Muscle of back (tissue), 11 donors: ENCODE measurements around the gene GBF1. TPM values are rescaled to one million over a fixed set of nuclear protein-coding genes. Genes with fewer than 3 reads are reported as not detected.

Source experiments
- DNase-seq, 3 donors: peaks; one replicate each; pipeline versions ENCODE4 v3.0.0 to v3.0.0-alpha.2; 2013
- polyA plus RNA-seq, 10 donors: library from polyadenylated mRNA; unstranded; fragments of 120-200 nt; gene quantifications; one replicate each; pipeline ENCODE4 v1.2.1, GENCODE V29; 2013; ENCODE audit not compliant: insufficient read length in 10 of 10

Gene GBF1
- polyA plus RNA-seq, 10 donors = 41.2 to 56.6 (median 51.1) TPM

DNA sequence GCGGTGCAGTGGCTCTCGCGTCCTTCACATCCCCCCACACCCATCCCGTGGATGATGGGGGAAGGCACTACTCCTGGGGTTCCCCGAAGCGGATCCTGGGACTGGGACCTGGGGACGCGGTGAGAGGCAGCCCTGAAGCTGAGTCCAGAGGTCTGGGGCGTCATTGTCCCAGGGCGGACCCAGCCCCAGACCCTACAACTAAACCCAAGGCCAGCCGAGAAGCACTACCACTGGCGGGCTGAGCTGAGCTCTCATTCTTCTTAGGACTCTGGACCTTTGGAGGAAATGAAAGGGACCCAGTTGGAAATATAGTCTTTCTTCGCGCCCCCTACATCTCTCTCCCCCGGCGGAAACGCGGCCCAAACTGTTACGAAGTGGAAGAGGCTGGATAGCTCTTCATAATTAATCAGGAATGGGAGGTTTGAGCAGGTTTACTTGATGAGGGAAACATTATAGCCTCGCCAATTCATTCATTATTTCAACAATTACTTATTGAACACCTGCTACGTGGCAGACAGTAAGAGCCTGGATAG, 174.9 kb downstream of the GBF1 start:
- no peak for DNase-seq

DNA sequence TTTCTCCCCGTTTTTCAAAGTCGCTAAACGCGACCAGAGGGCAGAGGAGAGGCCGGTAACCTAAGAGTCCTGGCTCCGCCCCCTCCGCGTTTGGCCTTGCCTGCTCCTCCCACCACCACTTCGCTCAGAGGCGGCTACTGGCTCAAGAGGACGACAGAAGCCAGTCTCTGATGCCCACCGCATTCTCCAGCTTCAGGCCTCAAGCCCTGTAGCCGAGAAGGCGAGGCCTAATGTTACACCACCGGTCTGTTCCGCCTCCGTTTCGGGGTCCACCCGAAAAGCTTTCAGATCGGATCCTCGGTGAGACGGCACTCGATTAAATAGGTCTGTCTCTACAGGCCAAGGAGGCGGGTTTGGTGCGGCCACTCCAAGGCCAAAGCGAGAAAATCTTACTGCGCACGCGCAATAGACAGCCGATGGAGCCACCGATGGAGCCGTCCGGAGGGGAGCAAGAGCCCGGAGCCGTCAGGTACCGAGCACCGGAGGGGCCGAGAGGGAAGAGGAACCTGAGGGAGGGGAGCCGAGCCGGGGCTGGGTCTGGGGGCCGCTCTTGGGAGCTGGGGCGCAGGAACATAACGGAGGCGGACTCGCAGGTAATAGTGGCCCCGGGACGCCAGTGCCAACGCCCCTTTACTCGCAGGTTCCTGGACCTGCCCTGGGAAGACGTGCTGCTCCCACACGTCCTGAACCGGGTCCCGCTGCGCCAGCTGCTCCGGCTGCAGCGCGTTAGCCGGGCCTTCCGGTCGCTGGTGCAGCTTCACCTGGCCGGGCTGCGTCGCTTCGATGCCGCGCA, 175.6 kb downstream of the GBF1 start, which contains the start of gene FBXL15:
Gene FBXL15, plus strand, starts transcription at position 123 of the 793 bp plus-strand sequence. Its CDS starts 294 bp downstream, at position 417.
- peak; percentile 97 to 99 (median 98) for DNase-seq

DNA sequence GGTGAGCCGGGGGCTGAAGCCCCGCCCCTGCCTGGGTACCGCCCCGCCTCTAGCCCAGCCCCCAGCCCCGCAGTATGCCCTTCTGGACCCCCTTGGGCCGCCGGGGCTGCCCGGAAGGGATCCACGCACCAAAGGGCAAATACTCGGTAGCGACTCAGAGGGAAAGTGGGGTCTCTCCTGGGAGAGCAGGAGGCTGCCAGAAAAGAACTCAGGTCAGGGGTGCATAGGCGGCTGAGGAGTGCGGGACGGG, 176.1 kb downstream of the GBF1 start:
- no peak for DNase-seq

DNA sequence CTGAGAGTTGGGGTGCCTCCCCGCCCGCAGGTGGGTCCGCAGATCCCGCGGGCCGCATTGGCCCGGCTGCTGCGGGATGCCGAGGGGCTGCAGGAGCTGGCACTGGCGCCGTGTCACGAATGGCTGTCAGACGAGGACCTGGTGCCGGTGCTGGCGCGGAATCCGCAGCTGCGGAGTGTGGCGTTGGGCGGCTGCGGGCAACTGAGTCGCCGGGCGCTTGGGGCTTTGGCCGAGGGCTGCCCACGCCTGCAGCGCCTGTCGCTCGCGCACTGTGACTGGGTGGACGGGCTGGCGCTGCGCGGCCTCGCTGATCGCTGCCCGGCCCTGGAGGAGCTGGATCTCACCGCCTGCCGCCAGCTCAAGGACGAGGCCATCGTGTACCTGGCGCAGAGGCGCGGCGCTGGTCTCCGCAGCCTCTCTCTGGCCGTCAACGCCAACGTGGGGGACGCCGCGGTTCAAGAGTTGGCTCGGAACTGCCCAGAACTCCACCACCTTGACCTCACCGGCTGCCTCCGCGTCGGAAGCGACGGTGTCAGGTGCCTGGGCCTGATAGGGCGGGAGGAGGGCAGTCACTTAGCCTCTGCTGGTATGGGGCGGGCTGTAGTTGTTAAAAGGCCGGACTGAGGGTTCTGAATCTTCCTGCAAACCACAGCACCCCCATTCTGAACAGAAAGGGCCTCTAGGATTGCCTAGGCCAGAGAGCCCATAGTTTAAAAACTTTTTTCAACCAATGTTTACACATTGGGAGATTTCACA, 176.6 kb downstream of the GBF1 start:
- DNase-seq = peak in 1 of 3 donors; percentile 37

DNA sequence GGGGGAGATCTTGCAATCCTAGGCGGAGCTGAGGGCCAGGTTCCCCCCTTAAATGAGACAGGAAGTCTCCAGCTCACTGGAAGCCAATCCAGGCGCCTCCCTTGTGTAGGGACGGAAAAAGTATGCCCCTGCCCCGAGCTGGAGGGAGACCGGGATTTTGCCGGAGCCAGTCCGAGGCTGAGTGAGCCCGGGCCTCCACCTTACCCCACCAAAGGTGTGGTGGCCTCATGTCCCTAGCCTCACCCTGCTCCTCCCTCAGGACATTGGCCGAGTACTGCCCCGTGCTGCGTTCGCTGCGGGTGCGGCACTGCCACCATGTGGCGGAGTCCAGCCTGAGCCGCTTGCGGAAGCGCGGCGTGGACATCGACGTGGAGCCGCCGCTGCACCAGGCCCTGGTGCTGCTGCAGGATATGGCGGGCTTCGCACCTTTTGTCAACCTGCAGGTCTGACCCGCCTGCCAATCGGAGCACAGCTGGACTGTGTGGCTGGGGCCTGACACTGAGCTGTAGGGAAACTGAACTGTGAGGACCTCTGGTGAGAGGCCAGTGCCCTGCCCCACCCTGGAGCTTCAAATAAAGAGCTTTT, 177.3 kb downstream of the GBF1 start:
- DNase-seq = peak; percentile 37 to 84 (median 71)

DNA sequence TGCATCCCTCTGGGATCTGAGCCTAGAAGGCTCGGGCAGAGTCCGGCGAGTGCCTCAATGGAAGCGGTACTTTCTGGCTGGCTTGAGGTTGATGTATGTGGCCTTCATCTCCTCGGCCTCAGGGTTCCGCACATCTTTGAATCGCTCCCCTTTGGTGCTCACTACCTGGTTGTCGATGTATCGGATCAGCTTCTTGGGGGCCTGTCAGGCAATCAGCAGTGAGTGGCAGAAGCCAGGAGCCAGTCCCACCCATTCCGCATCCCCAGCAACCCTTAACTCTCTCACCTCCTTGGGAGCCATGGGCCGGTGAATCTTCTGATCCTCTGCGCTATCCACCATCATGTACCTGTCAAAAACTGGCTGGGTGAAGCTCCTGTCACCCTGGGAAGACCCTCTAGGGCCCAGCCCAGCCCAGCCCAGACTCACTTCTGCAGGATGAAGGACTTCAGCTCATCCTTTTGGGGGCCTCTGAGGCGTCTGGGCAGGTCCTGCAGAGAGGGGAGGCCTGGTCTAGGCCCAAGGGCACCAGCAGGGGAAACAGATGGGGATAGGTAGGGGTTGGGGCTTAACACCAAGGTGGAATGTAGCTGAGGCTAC, 178.1 kb downstream of the GBF1 start:
- no peak for DNase-seq

DNA sequence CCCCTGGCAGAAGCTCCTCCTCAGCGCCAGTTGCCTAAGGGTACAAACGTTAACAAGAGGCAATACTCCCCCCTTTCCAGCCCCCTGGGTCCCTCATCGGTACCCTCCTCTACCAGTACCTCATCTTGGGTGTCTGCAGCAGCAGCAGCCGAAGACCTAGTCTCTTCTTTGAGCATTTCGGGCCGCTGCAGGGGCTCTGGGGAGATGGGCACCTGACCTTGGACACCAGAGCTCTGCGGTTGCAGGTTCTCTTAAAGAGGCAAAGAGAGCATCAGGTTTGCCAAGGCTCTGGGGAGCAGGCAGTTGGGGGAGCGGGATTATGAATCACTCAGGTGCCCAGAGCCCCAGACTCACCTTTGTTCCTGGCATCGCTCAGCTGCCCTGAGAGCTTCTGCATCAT, 178.8 kb downstream of the GBF1 start:
- DNase-seq = no peak

DNA sequence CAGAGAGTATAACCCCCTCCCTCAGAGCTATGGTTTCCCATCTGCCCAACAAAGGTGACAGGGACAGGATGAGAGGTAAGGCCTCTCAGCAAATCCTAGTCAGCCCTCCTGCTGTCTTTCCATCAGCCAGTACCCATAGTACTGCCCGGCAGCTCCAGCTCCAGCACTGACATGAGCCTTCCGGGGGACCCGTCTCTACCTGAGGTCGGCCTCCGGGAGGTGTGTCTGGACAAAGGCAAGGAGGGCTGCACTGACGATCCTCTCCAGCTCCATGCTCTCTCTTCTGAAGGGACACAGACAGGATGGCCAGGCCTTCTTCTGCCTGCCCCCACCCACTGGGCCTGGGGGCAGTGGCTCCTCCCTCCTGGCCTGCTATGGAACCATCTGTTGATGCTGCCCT, 179.6 kb downstream of the GBF1 start:
- DNase-seq = no peak

DNA sequence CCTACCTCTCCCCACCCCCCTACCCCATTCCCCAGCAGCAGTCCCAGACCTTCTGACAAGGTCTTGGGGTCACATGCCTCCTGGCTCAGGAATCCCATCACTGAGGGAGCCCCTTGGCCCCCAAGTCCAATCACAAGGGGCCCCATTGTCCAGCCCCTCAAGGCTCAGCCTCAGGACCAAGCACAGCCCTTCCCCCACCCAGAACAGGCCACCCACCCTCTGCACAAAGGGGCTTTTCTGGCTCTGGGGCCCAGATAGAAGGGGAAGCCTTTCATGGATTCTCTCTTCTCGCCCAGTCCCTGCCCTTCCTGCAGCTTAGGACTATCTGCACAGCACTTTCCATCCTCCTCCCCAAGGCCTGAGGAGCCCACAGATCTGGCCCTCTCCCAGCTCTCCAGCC, 180.1 kb downstream of the GBF1 start:
- DNase-seq = no peak

DNA sequence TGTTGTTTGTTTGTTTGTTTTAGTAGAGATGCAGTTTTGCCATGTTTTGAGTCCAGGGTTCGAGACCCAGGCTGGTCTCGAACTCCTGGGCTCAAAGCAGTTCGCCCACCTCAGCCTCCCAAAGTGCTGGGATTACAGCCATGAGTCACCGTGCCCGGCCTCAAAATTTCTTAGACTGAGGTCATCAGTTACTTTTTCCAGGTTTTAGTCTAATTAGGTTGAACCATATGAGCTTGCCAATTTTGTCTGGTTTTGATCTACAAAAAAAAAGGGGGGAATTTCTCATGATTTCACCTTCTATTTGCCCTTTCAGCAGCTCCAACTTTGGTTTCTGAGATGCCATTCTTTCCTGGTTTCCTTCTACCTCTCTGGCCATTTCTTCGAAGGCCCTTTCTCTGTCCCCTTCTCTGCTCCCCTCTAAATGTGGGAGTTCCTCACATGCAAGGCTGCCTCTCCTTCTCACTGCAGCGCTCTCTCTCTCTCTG, 181.5 kb downstream of the GBF1 start:
- no peak for DNase-seq

DNA sequence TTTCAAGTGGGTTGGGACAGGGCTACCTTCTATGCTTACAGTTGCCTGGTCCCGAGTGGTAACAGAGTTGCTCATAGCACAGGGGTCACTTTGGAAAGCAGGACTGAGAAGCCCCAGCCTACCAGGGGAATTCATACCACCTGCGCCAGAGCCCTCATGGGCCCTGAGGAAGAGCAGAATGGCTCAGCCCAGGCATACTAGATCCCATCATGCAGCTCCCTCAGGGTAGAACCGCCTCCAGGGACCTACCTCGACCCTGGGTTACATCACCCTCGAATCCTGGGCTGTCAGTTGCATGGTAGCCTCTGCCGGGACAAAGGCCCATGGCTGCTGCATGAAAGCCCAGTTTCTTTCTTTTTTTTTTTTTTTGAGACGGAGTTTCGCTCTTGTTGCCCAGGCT, 184.1 kb downstream of the GBF1 start:
- DNase-seq = no peak

DNA sequence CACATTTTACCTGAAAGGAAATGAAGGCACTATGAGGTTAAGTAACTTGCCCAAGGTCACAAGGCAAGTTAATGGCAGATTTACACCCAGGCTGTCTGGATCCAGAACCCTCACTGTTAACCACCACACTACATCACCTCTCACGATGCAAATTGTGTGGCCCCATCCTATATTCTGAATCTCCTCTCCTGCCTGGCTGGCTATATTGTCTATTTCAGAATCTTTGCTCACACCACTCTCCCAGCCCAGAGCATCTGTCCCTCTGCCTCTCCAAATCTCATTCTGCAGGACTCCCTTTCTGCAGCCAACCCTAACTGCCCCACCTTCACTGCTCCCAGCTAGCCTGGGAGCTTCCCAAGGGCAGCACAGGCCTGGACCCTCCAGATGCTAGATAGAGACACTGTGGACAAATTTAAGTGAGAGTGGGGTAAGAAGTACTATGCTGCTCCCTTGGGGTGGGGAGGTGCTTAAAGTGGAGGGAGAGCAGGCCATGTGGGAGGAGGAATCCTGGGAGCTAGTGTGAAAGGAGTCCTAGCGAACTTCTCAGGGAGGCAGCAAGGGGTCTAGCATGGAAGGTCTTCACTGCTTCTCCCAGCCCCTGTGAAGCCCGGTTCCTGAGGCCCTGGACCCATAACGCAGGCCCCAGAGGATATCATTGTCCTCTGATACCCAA, 186.3 kb downstream of the GBF1 start:
- no peak for DNase-seq

Other genes starting within 250 kb of the GBF1 start
- 10 to 100 TPM; 11.2 to 19.1 (median 13.3) TPM for gene ARMH3, start 189.4 kb upstream of the GBF1 start, polyA plus RNA-seq
- gene HPS6, start 180.2 kb upstream of the GBF1 start, polyA plus RNA-seq = 10 to 100 TPM in 2 of 10 donors, 1 to 10 TPM in 8; 6.4 to 10.8 (median 8.5) TPM
- gene LDB1, start 125.2 kb upstream of the GBF1 start, polyA plus RNA-seq = 10 to 100 TPM; 63.9 to 86.7 (median 69.8) TPM
- gene PPRC1, start 112.5 kb upstream of the GBF1 start, polyA plus RNA-seq = 10 to 100 TPM; 23.8 to 37.4 (median 30.8) TPM
- gene NOLC1, start 93.1 kb upstream of the GBF1 start, polyA plus RNA-seq = 10 to 100 TPM; 55.7 to 82.8 (median 66.3) TPM
- under 1 TPM; 0.25 to 0.80 (median 0.33) TPM for gene ELOVL3, start 19.2 kb upstream of the GBF1 start, polyA plus RNA-seq
- 10 to 100 TPM in 9 of 10 donors, 1 to 10 TPM in 1; 9.9 to 16.9 (median 12.9) TPM for gene PITX3, start 4.0 kb upstream of the GBF1 start, polyA plus RNA-seq
- 10 to 100 TPM; 13.6 to 18.0 (median 15.7) TPM for gene NFKB2, start 150.2 kb downstream of the GBF1 start, polyA plus RNA-seq
- 10 to 100 TPM in 1 of 10 donors, 1 to 10 TPM in 9; 3.8 to 11.6 (median 5.9) TPM for gene PSD, start 173.3 kb downstream of the GBF1 start, polyA plus RNA-seq
- 1 to 10 TPM; 3.2 to 7.8 (median 4.8) TPM for gene FBXL15, start 175.3 kb downstream of the GBF1 start, polyA plus RNA-seq
- gene CUEDC2, start 187.0 kb downstream of the GBF1 start, polyA plus RNA-seq = 10 to 100 TPM; 45.7 to 63.9 (median 52.8) TPM
- under 1 TPM in 2 of 10 donors, not detected in 8; 0.12 to 0.13 TPM for gene C10orf95, start 206.0 kb downstream of the GBF1 start, polyA plus RNA-seq